Measurements from ENCODE around the gene OVOL3. TPM values are rescaled to one million over a fixed set of nuclear protein-coding genes. Genes with fewer than 3 reads are reported as not detected.

The OVOL3 gene
- total RNA-seq, 3 donors from 2014 or later (not counting 1 experiment from before 2014, with no cell fraction given): not detected

- Histone ChIP-seq H3K9me3 (ENCODE audit: control insufficient read depth, insufficient read depth, low read length) (no peaks in the 10 kb centered on the region), H3K27me3 (ENCODE audit: control insufficient read depth, insufficient read depth, low read length) (no peaks in the 10 kb centered on the region), H3K4me3 (ENCODE audit: low read length) (no peak overlapping the region), H3K4me1 (ENCODE audit: control insufficient read depth, insufficient read depth, low read length) (no peaks in the 10 kb centered on the region), H3K27ac (ENCODE audit: low read length) (no peak overlapping the region), H3K36me3 (ENCODE audit: control insufficient read depth, insufficient read depth, low read length) (no peaks in the 10 kb centered on the region)
- no peaks in the 10 kb centered on the region for H3K9me3 Mint-ChIP-seq
- 98% methylated on average over 8 of the region's 8 CpGs for WGBS (ENCODE audit: insufficient coverage)
- H3K36me3 Mint-ChIP-seq: no peaks in the 10 kb centered on the region
- no peaks in the 10 kb centered on the region for H3K4me1 Mint-ChIP-seq
- no peak overlapping the region for H3K4me3 Mint-ChIP-seq
- ATAC-seq (no peak), DNase-seq (no peak)
- peak overlapping the region in 1 of 2 donors; percentile 26 for H3K27ac Mint-ChIP-seq
- TF ChIP-seq CTCF (IDR thresholded peaks at IDR 0.05): no peak
- intact Hi-C loops (cut with micrococcal nuclease): no loop called here
- no peaks in the 10 kb centered on the region for H3K27me3 Mint-ChIP-seq (ENCODE audit: low read depth in 2 of 2)
Observed at GRCh38 chr19:36072081-36072480, 38.9 kb upstream of the OVOL3 start.

- WGBS (ENCODE audit: insufficient coverage): 95% methylated on average over 10 of the region's 10 CpGs
- H3K27me3 ChIP-seq (ENCODE audit: control insufficient read depth, insufficient read depth, low read length): no peaks in the 10 kb centered on the region
- Mint-ChIP-seq H3K4me3 (no peak overlapping the region), H3K9me3 (no peaks in the 10 kb centered on the region), H3K36me3 (no peaks in the 10 kb centered on the region), H3K27ac (no peak overlapping the region), H3K27me3 (ENCODE audit: low read depth in 2 of 2) (no peaks in the 10 kb centered on the region), H3K4me1 (no peaks in the 10 kb centered on the region)
- no peak overlapping the region for H3K4me3 ChIP-seq (ENCODE audit: low read length)
- intact Hi-C loops (cut with micrococcal nuclease): no loop called here
- no peaks in the 10 kb centered on the region for H3K9me3 ChIP-seq (ENCODE audit: control insufficient read depth, insufficient read depth, low read length)
- H3K4me1 ChIP-seq (ENCODE audit: control insufficient read depth, insufficient read depth, low read length): no peaks in the 10 kb centered on the region
- DNase-seq (no peak), ATAC-seq (no peak)
- H3K27ac ChIP-seq (ENCODE audit: low read length): no peak overlapping the region
- no peaks in the 10 kb centered on the region for H3K36me3 ChIP-seq (ENCODE audit: control insufficient read depth, insufficient read depth, low read length)
- no peak for TF ChIP-seq CTCF (IDR thresholded peaks at IDR 0.05)
Observed at GRCh38 chr19:36073121-36073876, 37.6 kb upstream of the OVOL3 start.

- Histone ChIP-seq H3K9me3 (ENCODE audit: control insufficient read depth, insufficient read depth, low read length) (no peaks in the 10 kb centered on the region), H3K4me1 (ENCODE audit: control insufficient read depth, insufficient read depth, low read length) (no peaks in the 10 kb centered on the region), H3K36me3 (ENCODE audit: control insufficient read depth, insufficient read depth, low read length) (peaks cover 3% of the 10 kb centered on the region), H3K27me3 (ENCODE audit: control insufficient read depth, insufficient read depth, low read length) (no peaks in the 10 kb centered on the region), H3K4me3 (ENCODE audit: low read length) (no peak overlapping the region), H3K27ac (ENCODE audit: low read length) (no peak overlapping the region)
- no peak for TF ChIP-seq CTCF (IDR thresholded peaks at IDR 0.05)
- Mint-ChIP-seq H3K27ac (no peak overlapping the region), H3K4me3 (no peak overlapping the region), H3K4me1 (no peaks in the 10 kb centered on the region), H3K27me3 (ENCODE audit: low read depth in 2 of 2) (no peaks in the 10 kb centered on the region), H3K36me3 (no peaks in the 10 kb centered on the region), H3K9me3 (no peaks in the 10 kb centered on the region)
- intact Hi-C loops (cut with micrococcal nuclease): loop anchor here (1.0 kb wide), 1 partner anchor 46 kb away; no protein-coding TSS in a partner anchor
- 82% methylated on average over 1 of the region's 3 CpGs for WGBS (ENCODE audit: insufficient coverage)
- DNase-seq: no peak
- ATAC-seq: no peak
Observed at GRCh38 chr19:36079389-36079945, 31.5 kb upstream of the OVOL3 start.
